Measurements from ENCODE around the gene LRRTM4. TPM values are rescaled to one million over a fixed set of nuclear protein-coding genes. Genes with fewer than 3 reads are reported as not detected.

LRRTM4 gene
- total RNA-seq, 4 donors from 2014 or later: not detected

DNA sequence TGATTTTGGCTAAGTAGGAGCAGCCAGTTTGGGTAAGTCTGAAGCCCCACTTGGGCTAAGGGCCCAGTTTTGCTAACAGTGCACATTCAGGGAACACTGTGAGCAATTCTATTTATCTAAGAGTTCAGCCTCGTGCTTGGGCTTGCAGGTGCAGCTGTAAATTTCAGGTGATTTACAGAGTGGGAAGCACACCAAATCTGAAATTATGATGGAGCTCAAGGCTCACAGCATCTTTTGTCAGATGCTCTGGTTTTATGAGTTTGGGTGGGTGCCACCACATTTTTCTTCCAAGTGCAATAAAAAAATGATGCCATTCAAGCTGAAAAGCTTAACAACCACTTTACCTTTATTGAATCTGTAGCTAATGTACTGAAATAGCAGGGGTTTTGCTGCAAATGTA is 671.2 kb downstream of the LRRTM4 start:
- Histone ChIP-seq H3K9me3 (no peaks in the 10 kb centered on the region), H3K27me3 (no peaks in the 10 kb centered on the region), H3K36me3 (no peaks in the 10 kb centered on the region), H3K4me1 (no peaks in the 10 kb centered on the region), H3K27ac (no peak overlapping the region), H3K4me3 (replicated peaks in 1 of 3) (no peak overlapping the region)
- WGBS, 2 donors: 50 to 54% methylated on average over 1 of the region's 1 CpG
- no peak for DNase-seq
- TF ChIP-seq POLR2A (IDR thresholded peaks at IDR 0.05): no peak
- TF ChIP-seq, protein P1, sequence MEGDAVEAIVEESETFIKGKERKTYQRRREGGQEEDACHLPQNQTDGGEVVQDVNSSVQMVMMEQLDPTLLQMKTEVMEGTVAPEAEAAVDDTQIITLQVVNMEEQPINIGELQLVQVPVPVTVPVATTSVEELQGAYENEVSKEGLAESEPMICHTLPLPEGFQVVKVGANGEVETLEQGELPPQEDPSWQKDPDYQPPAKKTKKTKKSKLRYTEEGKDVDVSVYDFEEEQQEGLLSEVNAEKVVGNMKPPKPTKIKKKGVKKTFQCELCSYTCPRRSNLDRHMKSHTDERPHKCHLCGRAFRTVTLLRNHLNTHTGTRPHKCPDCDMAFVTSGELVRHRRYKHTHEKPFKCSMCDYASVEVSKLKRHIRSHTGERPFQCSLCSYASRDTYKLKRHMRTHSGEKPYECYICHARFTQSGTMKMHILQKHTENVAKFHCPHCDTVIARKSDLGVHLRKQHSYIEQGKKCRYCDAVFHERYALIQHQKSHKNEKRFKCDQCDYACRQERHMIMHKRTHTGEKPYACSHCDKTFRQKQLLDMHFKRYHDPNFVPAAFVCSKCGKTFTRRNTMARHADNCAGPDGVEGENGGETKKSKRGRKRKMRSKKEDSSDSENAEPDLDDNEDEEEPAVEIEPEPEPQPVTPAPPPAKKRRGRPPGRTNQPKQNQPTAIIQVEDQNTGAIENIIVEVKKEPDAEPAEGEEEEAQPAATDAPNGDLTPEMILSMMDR (IDR thresholded peaks at IDR 0.05): no peak
- intact Hi-C loops (cut with DNase I): no loop called here

DNA sequence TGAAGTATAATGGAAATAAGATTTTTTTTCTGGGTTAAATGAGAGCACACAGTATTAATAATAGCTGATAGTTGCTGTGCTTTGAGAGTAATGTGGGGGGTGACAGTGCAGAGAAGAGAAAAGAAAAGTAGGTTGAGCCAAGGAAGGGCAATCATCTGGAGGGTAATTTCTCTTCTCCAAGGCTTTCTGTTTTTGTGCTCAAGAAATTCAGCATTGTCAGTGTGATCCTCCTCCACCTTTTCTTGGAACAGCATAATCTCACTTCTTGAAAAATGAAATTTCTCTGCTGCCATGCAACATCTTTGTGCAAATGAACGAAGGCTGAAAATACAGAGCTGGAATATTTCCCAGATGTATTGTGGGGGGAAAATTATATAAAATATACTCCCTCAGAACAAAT is 673.1 kb downstream of the LRRTM4 start:
- intact Hi-C loops (cut with DNase I): no loop called here
- no peaks in the 10 kb centered on the region for H3K4me1 ChIP-seq
- H3K27me3 ChIP-seq: no peaks in the 10 kb centered on the region
- no peak for DNase-seq
- no peak overlapping the region for H3K4me3 ChIP-seq (replicated peaks in 1 of 3)
- no peaks in the 10 kb centered on the region for H3K9me3 ChIP-seq
- WGBS, 2 donors: 76 to 88% methylated on average over 1 of the region's 1 CpG
- H3K36me3 ChIP-seq: no peaks in the 10 kb centered on the region
- no peak overlapping the region for H3K27ac ChIP-seq
- TF ChIP-seq, protein P1 (IDR thresholded peaks at IDR 0.05): no peak
- no peak for TF ChIP-seq POLR2A (IDR thresholded peaks at IDR 0.05)

DNA sequence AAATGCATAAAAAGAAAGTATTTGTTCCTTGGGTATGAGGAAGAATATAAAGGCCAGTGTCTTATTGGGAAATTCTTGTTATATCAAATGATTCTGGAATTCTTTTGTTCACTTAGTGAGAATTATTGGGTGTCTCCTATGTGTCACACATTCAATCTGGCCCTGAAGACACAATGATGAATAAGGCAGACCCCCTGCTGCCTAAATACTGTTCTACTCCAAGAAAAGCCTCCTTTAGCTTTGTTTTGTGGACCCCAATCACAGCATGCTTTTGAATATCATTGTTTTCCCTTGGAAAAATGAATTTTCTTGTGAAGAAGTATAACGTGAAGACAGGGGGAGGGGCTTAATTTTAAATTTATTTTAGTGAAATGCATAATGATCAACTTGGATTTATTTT is 682.4 kb downstream of the LRRTM4 start:
- intact Hi-C loops (cut with DNase I): no loop called here
- Histone ChIP-seq H3K4me3 (replicated peaks in 1 of 3) (no peak overlapping the region), H3K27ac (no peak overlapping the region), H3K27me3 (no peaks in the 10 kb centered on the region), H3K36me3 (no peaks in the 10 kb centered on the region), H3K9me3 (no peaks in the 10 kb centered on the region), H3K4me1 (no peaks in the 10 kb centered on the region)
- DNase-seq: no peak
- TF ChIP-seq, protein P1 (IDR thresholded peaks at IDR 0.05): no peak
- TF ChIP-seq POLR2A (IDR thresholded peaks at IDR 0.05): no peak
- 61 to 67% methylated on average over 1 of the region's 1 CpG for WGBS, 2 donors

GRCh38 chr2:76829374-76830234 is 692.6 kb downstream of the LRRTM4 start:
- no peak overlapping the region for H3K27ac ChIP-seq
- no peaks in the 10 kb centered on the region for H3K27me3 ChIP-seq
- DNase-seq: no peak
- TF ChIP-seq, protein P1 (IDR thresholded peaks at IDR 0.05): no peak
- TF ChIP-seq POLR2A (IDR thresholded peaks at IDR 0.05): no peak
- H3K4me3 ChIP-seq (replicated peaks in 1 of 3): no peak overlapping the region
- no peaks in the 10 kb centered on the region for H3K9me3 ChIP-seq
- intact Hi-C loops (cut with DNase I): no loop called here
- 85 to 92% methylated on average over 3 of the region's 3 CpGs for WGBS, 2 donors
- H3K36me3 ChIP-seq: no peaks in the 10 kb centered on the region
- H3K4me1 ChIP-seq: no peaks in the 10 kb centered on the region

- 23 to 29% methylated on average over 3 of the region's 3 CpGs for WGBS, 2 donors
- intact Hi-C loops (cut with DNase I): no loop called here
Measured at GRCh38 chr2:76826691-76827090, 695.5 kb downstream of the LRRTM4 start.

More at GRCh38 chr2:76826691-76827090, 695.5 kb downstream of the LRRTM4 start:
- Histone ChIP-seq H3K4me1 (no peaks in the 10 kb centered on the region), H3K27me3 (no peaks in the 10 kb centered on the region), H3K9me3 (no peaks in the 10 kb centered on the region), H3K36me3 (no peaks in the 10 kb centered on the region), H3K4me3 (replicated peaks in 1 of 3) (no peak overlapping the region), H3K27ac (no peak overlapping the region)
- no peak for DNase-seq
- no peak for TF ChIP-seq POLR2A (IDR thresholded peaks at IDR 0.05)
- TF ChIP-seq, protein P1 (IDR thresholded peaks at IDR 0.05): no peak

Measured in thyroid gland (tissue), 4 donors.